Measurements from ENCODE around the gene PCNP. TPM values are rescaled to one million over a fixed set of nuclear protein-coding genes. Genes with fewer than 3 reads are reported as not detected.
"Not testable (repeated sequence)": the region's sequence is repeated elsewhere in the genome, so short reads cannot be mapped to it uniquely, and the experiment has no call there.

The PCNP gene
- total RNA-seq, 4 donors from 2014 or later = 104 to 126 (median 117) TPM

DNA sequence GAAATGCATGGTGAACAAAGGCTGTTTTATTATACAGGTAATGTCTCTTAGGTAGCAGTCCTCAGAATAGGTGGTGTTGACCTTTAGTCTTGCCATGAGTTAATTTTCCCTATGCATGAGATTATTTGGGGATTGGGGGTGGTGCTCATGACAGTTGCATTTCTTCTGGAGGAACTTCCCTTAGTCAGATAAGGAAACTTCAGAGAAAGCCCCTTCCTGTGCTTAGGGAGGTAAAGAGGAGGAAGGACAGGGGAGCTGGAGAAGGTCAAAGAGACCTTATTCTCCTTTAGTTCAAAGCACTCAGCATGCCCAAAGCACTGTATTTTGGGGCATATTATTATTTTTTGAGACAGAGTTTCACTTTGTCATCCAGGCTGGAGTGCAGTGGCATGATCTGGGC is 55.2 kb downstream of the PCNP start:
- no peak overlapping the region for H3K4me3 ChIP-seq
- no peak for TF ChIP-seq EP300 (IDR thresholded peaks at IDR 0.05)
- no peak for TF ChIP-seq POLR2A (IDR thresholded peaks at IDR 0.05)
- no peak for TF ChIP-seq CTCF (IDR thresholded peaks at IDR 0.05)
- no peaks in the 10 kb centered on the region for H3K9me3 ChIP-seq
- no peaks in the 10 kb centered on the region for H3K27me3 ChIP-seq
- DNase-seq (ENCODE audit: low spot score in 2 of 2) = no peak
- H3K27ac ChIP-seq = no peak overlapping the region
- H3K36me3 ChIP-seq = no peaks in the 10 kb centered on the region
- H3K4me1 ChIP-seq = no peaks in the 10 kb centered on the region

GRCh38 chr3:101631098-101631796 is 57.3 kb downstream of the PCNP start:
- 78 to 91% methylated on average over 1 of the region's 1 CpG for WGBS, 2 donors

GRCh38 chr3:101631959-101632358 is 58.0 kb downstream of the PCNP start:
- H3K36me3 ChIP-seq; H3K9me3 ChIP-seq; DNase-seq (ENCODE audit: low spot score in 2 of 2); H3K27me3 ChIP-seq; H3K4me1 ChIP-seq; H3K27ac ChIP-seq; H3K4me3 ChIP-seq: not testable (repeated sequence)
- 88 to 93% methylated on average over 8 of the region's 8 CpGs for WGBS, 2 donors

More at GRCh38 chr3:101631098-101631796, 57.3 kb downstream of the PCNP start:
- Histone ChIP-seq H3K9me3 (no peaks in the 10 kb centered on the region), H3K4me3 (no peak overlapping the region), H3K4me1 (no peaks in the 10 kb centered on the region), H3K27me3 (no peaks in the 10 kb centered on the region), H3K27ac (no peak overlapping the region), H3K36me3 (no peaks in the 10 kb centered on the region)
- no peak for DNase-seq (ENCODE audit: low spot score in 2 of 2)
- TF ChIP-seq EP300 (IDR thresholded peaks at IDR 0.05) (no peak), CTCF (IDR thresholded peaks at IDR 0.05) (no peak), POLR2A (IDR thresholded peaks at IDR 0.05) (no peak)

GRCh38 chr3:101632586-101632985 is 58.6 kb downstream of the PCNP start:
- Histone ChIP-seq H3K4me3 (no peak overlapping the region), H3K36me3 (no peaks in the 10 kb centered on the region), H3K4me1 (no peaks in the 10 kb centered on the region), H3K9me3 (no peaks in the 10 kb centered on the region), H3K27ac (no peak overlapping the region), H3K27me3 (no peaks in the 10 kb centered on the region)
- no peak for DNase-seq (ENCODE audit: low spot score in 2 of 2)
- no peak for TF ChIP-seq POLR2A (IDR thresholded peaks at IDR 0.05)
- no peak for TF ChIP-seq CTCF (IDR thresholded peaks at IDR 0.05)
- TF ChIP-seq EP300 (IDR thresholded peaks at IDR 0.05) = no peak
- 71 to 79% methylated on average over 11 of the region's 11 CpGs for WGBS, 2 donors

- H3K27ac ChIP-seq = no peak overlapping the region
- H3K9me3 ChIP-seq = no peaks in the 10 kb centered on the region
- WGBS, 2 donors = 90 to 93% methylated on average over 10 of the region's 10 CpGs
- no peak for DNase-seq (ENCODE audit: low spot score in 2 of 2)
- H3K4me1 ChIP-seq = no peaks in the 10 kb centered on the region
- H3K27me3 ChIP-seq = no peaks in the 10 kb centered on the region
- no peak overlapping the region for H3K4me3 ChIP-seq
- no peaks in the 10 kb centered on the region for H3K36me3 ChIP-seq
- TF ChIP-seq EP300 (IDR thresholded peaks at IDR 0.05) (no peak), POLR2A (IDR thresholded peaks at IDR 0.05) (no peak), CTCF (IDR thresholded peaks at IDR 0.05) (no peak)
Measured at GRCh38 chr3:101633186-101633585, 59.2 kb downstream of the PCNP start.

Data from tibial nerve (tissue), 4 donors.